Brain microvascular endothelial cell (primary cell): ENCODE measurements around the gene HJV.

Source experiments
- DNase-seq: peaks from one replicate; pipeline ENCODE4 v3.0.0-alpha.2; 2020
- H3K27ac ChIP-seq: fragments of 250-450 bp; sonication (Bioruptor Pico); 2 replicates; pipeline ENCODE4 v1.5.1; 2020; ENCODE audit warnings: mild to moderate bottlenecking, moderate library complexity
- H3K27me3 ChIP-seq: fragments of 250-450 bp; sonication (Bioruptor Pico); replicated peaks from 2 replicates; pipeline ENCODE4 v1.5.1; 2020; ENCODE audit warnings: mild to moderate bottlenecking
- H3K36me3 ChIP-seq: fragments of 250-450 bp; sonication (Bioruptor Pico); replicated peaks from 2 replicates; pipeline ENCODE4 v1.5.1; 2020; ENCODE audit warnings: mild to moderate bottlenecking
- H3K4me3 ChIP-seq: 2 replicates; pipeline ENCODE4 v1.5.1; 2011; ENCODE audit warnings: low read depth, mild to moderate bottlenecking, control low read depth, low read length, moderate library complexity
- CTCF ChIP-seq: IDR thresholded peaks from 2 replicates; pipeline ENCODE4 v1.5.1; 2011; ENCODE audit warnings: low read depth, mild to moderate bottlenecking, moderate library complexity, low read length, control low read depth, inconsistent platforms; ENCODE audit errors: missing control alignments
- in situ Hi-C: cut with HindIII; loops from 2 replicates; pipeline ENCODE4 v1.10.0; 2017; ENCODE audit warnings: low sequenced_read_pairs, low pct_ligation_motif_present

Gene HJV

GRCh38 chr1:145995148-145995881 is 26.2 kb downstream of the HJV start:
- TF ChIP-seq CTCF: no peak
- no peak overlapping the region for H3K27ac ChIP-seq
- peaks cover 30% of the 10 kb centered on the region for H3K36me3 ChIP-seq
- peak overlapping the region; percentile 88 for H3K4me3 ChIP-seq
- H3K27me3 ChIP-seq: no peaks in the 10 kb centered on the region
- DNase-seq: no peak
- in situ Hi-C loops: no loop called here

- Histone ChIP-seq H3K4me3 (peak overlapping the region; percentile 88), H3K27ac (no peak overlapping the region), H3K27me3 (no peaks in the 10 kb centered on the region), H3K36me3 (peaks cover 30% of the 10 kb centered on the region)
- no peak for TF ChIP-seq CTCF
- in situ Hi-C loops: no loop called here
- no peak for DNase-seq
Measured at GRCh38 chr1:145994391-145995120, 27.0 kb downstream of the HJV start.

GRCh38 chr1:145993618-145994390 is 27.7 kb downstream of the HJV start:
- in situ Hi-C loops: no loop called here
- Histone ChIP-seq H3K27ac (no peak overlapping the region), H3K27me3 (no peaks in the 10 kb centered on the region), H3K4me3 (peak overlapping the region; percentile 88), H3K36me3 (peaks cover 30% of the 10 kb centered on the region)
- DNase-seq: no peak
- no peak for TF ChIP-seq CTCF

GRCh38 chr1:145992958-145993617 is 28.4 kb downstream of the HJV start:
- in situ Hi-C loops: no loop called here
- Histone ChIP-seq H3K27ac (no peak overlapping the region), H3K36me3 (peaks cover 30% of the 10 kb centered on the region)

More at GRCh38 chr1:145992958-145993617, 28.4 kb downstream of the HJV start:
- Histone ChIP-seq H3K27me3 (no peaks in the 10 kb centered on the region), H3K4me3 (no peak overlapping the region)
- TF ChIP-seq CTCF: no peak
- no peak for DNase-seq
